ENCODE data around the gene FAM83C. TPM values are rescaled to one million over a fixed set of nuclear protein-coding genes. Genes with fewer than 3 reads are reported as not detected.

FAM83C gene
- not detected in 2 replicates for polyA plus RNA-seq (2012; rRNA removed)
- not detected in 2 replicates for polyA plus RNA-seq (2012; cell fraction: cytosol; rRNA removed)
- 0.02 and 0.04 TPM in 2 replicates for polyA plus RNA-seq (2012; cell fraction: nucleus; rRNA removed)

- Histone ChIP-seq H3K9me2 (no peaks in the 10 kb centered on the region), H2AFZ (ENCODE audit: low read depth) (no peak within 1 kb of the TSS), H3F3A (replicated peaks; ENCODE audit: insufficient read depth) (no peaks in the 10 kb centered on the region), H3K9me3 (no peaks in the 10 kb centered on the region), H3K27ac (ENCODE audit: low read depth in 2 of 2, low read length in 1 of 2) (no peak within 1 kb of the TSS; a peak in 1 of 4 replicates), H3K27me3 (ENCODE audit: insufficient read depth) (no peaks in the 10 kb centered on the region), H4K20me1 (ENCODE audit: insufficient read depth) (no peaks in the 10 kb centered on the region), H3K36me3 (replicated peaks in 1 of 2; ENCODE audit: control insufficient read depth in 1 of 2, insufficient read depth in 2 of 2, low read length in 1 of 2) (no peaks in the 10 kb centered on the region), H3K9ac (no peak within 1 kb of the TSS), H3K4me2 (no peak within 1 kb of the TSS), H3K4me1 (ENCODE audit: control insufficient read depth in 1 of 2, insufficient read depth in 2 of 2, low read depth in 1 of 2, low read length in 1 of 2) (peaks cover 0 to 30% of the 10 kb centered on the region in 2 experiments; a peak in 1 of 4 replicates), H3K79me2 (ENCODE audit: insufficient read depth) (no peaks in the 10 kb centered on the region), H3K4me3 (ENCODE audit: low read depth in 2 of 2, low read length in 1 of 2) (no peak within 1 kb of the TSS)
- CTCF ChIA-PET = interaction anchor here (1.0 to 3.3 kb wide), 2 partner anchors 13 to 15 kb away, joined by 4 to 28 read pairs; no protein-coding TSS in a partner anchor
- DNase-seq = no peak
- WGBS (ENCODE audit: low lambda C conversion rate) = 86% methylated on average over 8 of the region's 40 CpGs
- no peak for TF ChIP-seq EP300 (IDR thresholded peaks at IDR 0.05; ENCODE audit: borderline replicate concordance in 1 of 2, low read depth in 1 of 2, low read length in 1 of 2)
- TF ChIP-seq IRF3 (IDR thresholded peaks at IDR 0.05; ENCODE audit: low read depth, low read length) = no peak
- TF ChIP-seq USF1 (IDR thresholded peaks at IDR 0.05; ENCODE audit: borderline replicate concordance, low read depth) = no peak
- POLR2A ChIA-PET = no interaction called here
These were observed at the start of gene FAM83C for GRCh38 chr20:35291654-35292503. FAM83C (minus strand) TSS chr20:35292425; CDS start chr20:35292304, 121 bp downstream.

- no peaks in the 10 kb centered on the region for H3K9me3 ChIP-seq
- H3K4me3 ChIP-seq (ENCODE audit: low read depth in 2 of 2, low read length in 1 of 2) = no peak overlapping the region; a peak in 1 of 4 replicates
- peaks cover 10 to 12% of the 10 kb centered on the region in 2 experiments; a peak in 3 of 4 replicates for H3K4me1 ChIP-seq (ENCODE audit: control insufficient read depth in 1 of 2, insufficient read depth in 2 of 2, low read depth in 1 of 2, low read length in 1 of 2)
- H3K27me3 ChIP-seq (ENCODE audit: insufficient read depth) = no peaks in the 10 kb centered on the region
- no peaks in the 10 kb centered on the region for H4K20me1 ChIP-seq (ENCODE audit: insufficient read depth)
- no peak overlapping the region for H3K4me2 ChIP-seq
- no peak for DNase-seq
- 82% methylated on average over 4 of the region's 4 CpGs for WGBS (ENCODE audit: low lambda C conversion rate)
- ChIA-PET POLR2A (no interaction called here), CTCF (interaction anchor here (0.7 to 1.3 kb wide), 4 partner anchors 35 to 106 kb away, joined by 3 to 5 read pairs (median 3); no protein-coding TSS in a partner anchor)
- no peak overlapping the region for H3K9ac ChIP-seq
- H3F3A ChIP-seq (replicated peaks; ENCODE audit: insufficient read depth) = peaks cover 6% of the 10 kb centered on the region
- H3K27ac ChIP-seq (ENCODE audit: low read depth in 2 of 2, low read length in 1 of 2) = peak overlapping the region in 1 of 2 experiments; percentile 40; a peak in 1 of 4 replicates
- H3K79me2 ChIP-seq (ENCODE audit: insufficient read depth) = no peaks in the 10 kb centered on the region
- H3K9me2 ChIP-seq = no peaks in the 10 kb centered on the region
- TF ChIP-seq TCF12 (IDR thresholded peaks at IDR 0.05) = peak; percentile 48; the same call in 1 of the 2 replicates
- TF ChIP-seq RFX5 (IDR thresholded peaks at IDR 0.05; ENCODE audit: low read length) = no peak
- H3K36me3 ChIP-seq (replicated peaks in 1 of 2; ENCODE audit: control insufficient read depth in 1 of 2, insufficient read depth in 2 of 2, low read length in 1 of 2) = peaks cover 19% of the 10 kb centered on the region in 2 experiments
- no peak overlapping the region for H2AFZ ChIP-seq (ENCODE audit: low read depth)
These were observed 49.3 kb upstream of the FAM83C start for GRCh38 chr20:35341366-35342028.

All from SK-N-SH (cell line).